Spleen (tissue), 11 donors: Measurements from ENCODE around the gene TSHZ2. TPM values are rescaled to one million over a fixed set of nuclear protein-coding genes. Genes with fewer than 3 reads are reported as not detected.
"Not testable (repeated sequence)": the region's sequence is repeated elsewhere in the genome, so short reads cannot be mapped to it uniquely, and the experiment has no call there.

Experiments
- DNase-seq: peaks from one replicate; pipeline ENCODE4 v3.0.0-alpha.2; 2020
- H3K27ac ChIP-seq, 8 donors: fragments of 200-600 bp; sonication (generic) in 7 of 8; 1 replicate in 4 of 8; 2 replicates in 4 of 8; pipeline versions ENCODE4 v1.5.0 to v1.8.0; 2016 to 2021; ENCODE audit warnings: inconsistent platforms in 4 of 8, mild to moderate bottlenecking in 4 of 8, moderate library complexity in 1 of 8
- H3K27me3 ChIP-seq, 7 donors: fragments of 200-600 bp; sonication (generic) in 6 of 7; replicated peaks in 1 of 7; 1 replicate in 4 of 7; 2 replicates in 3 of 7; pipeline versions ENCODE4 v1.5.0 to v1.8.0; 2016 to 2021; ENCODE audit warnings: inconsistent platforms in 3 of 7, mild to moderate bottlenecking in 1 of 7
- H3K36me3 ChIP-seq, 6 donors: fragments of 200-600 bp; sonication (generic) in 5 of 6; 1 replicate in 4 of 6; 2 replicates in 2 of 6; pipeline versions ENCODE4 v1.5.0 to v1.8.0; 2016 to 2021; ENCODE audit warnings: inconsistent platforms in 2 of 6
- H3K4me1 ChIP-seq, 6 donors: fragments of 200-600 bp; sonication (generic) in 5 of 6; 1 replicate in 3 of 6; 2 replicates in 3 of 6; pipeline versions ENCODE4 v1.5.0 to v1.8.0; 2016 to 2021; ENCODE audit warnings: inconsistent platforms in 3 of 6
- H3K4me3 ChIP-seq, 8 donors: fragments of 200-600 bp; sonication (generic) in 7 of 8; 1 replicate in 4 of 8; 2 replicates in 4 of 8; pipeline versions ENCODE4 v1.5.0 to v1.8.0; 2016 to 2021; ENCODE audit warnings: inconsistent platforms in 4 of 8, mild to moderate bottlenecking in 4 of 8, moderate library complexity in 2 of 8
- H3K9me3 ChIP-seq, 8 donors: fragments of 200-600 bp; sonication (generic) in 7 of 8; 1 replicate in 4 of 8; 2 replicates in 4 of 8; pipeline versions ENCODE4 v1.5.0 to v1.8.0; 2016 to 2021; ENCODE audit warnings: inconsistent platforms in 4 of 8
- CTCF ChIP-seq, 11 experiments: fragments of 200-600 bp in 7 of 11; fragments of 450-650 bp in 4 of 11; sonication (generic) in 4 of 11; IDR thresholded peaks in 8 of 11; conservative IDR thresholded peaks in 3 of 11; 1 replicate in 7 of 11; 2 replicates in 4 of 11; pipeline versions ENCODE4 v1.4.0 to v1.8.0; 2016 to 2021; ENCODE audit warnings: antibody characterized with exemption in 11 of 11, inconsistent platforms in 4 of 11, mild to moderate bottlenecking in 1 of 11
- POLR2A ChIP-seq, 3 donors: fragments of 450-650 bp; IDR thresholded peaks; one replicate each; pipeline ENCODE4 v1.5.1; 2017; ENCODE audit warnings: antibody characterized with exemption in 3 of 3, mild to moderate bottlenecking in 1 of 3
- POLR2AphosphoS5 ChIP-seq, 3 donors: sonication (generic); formaldehyde crosslinking; IDR thresholded peaks; one replicate each; pipeline ENCODE4 v1.5.1; 2017; ENCODE audit warnings: antibody characterized with exemption in 3 of 3
- WGBS, 5 donors: extraction: QIAGEN DNeasy Blood & Tissue Kit in 3 of 5; methylation state at CpG; one replicate each; pipeline versions ENCODE4 v1.1.5 to v1.1.7; 2013 to 2018; 5-methylcytosine and 5-hydroxymethylcytosine counted together
- intact Hi-C: fragments of 100-400 bp; cut with DNase I; formaldehyde crosslinking; loops from one replicate; pipeline ENCODE4 v1.15.0; 2023; ENCODE audit warnings: low total_unique reads
- polyA plus RNA-seq, 3 donors: library from polyadenylated mRNA; stranded (reverse); fragments of 200-250 nt; gene quantifications; one replicate each; pipeline ENCODE4 v1.2.1, GENCODE V29; 2013
- total RNA-seq, 7 donors: library from RNA; depleted of rRNA in 3 of 7; stranded (reverse); fragments of >200 nt in 3 of 7; fragmentation: NEBNext Ultra II Directional in 4 of 7; extraction: Animal tissue kit (Norgen Biotek cat#: 25700) in 4 of 7; gene quantifications; one replicate each; pipeline versions ENCODE4 v1.1.0 to v1.2.1, GENCODE V29; 2016 to 2021
- donor health status: healthy with polysubstance abuse.
- donor health status: DM: no; HTN: no; CAD: no; lungs with moderate emphysema.
- donor health status: DM: no; HTN: no; CAD: no.
- donor health status: Bipolar disorder and iron deficiency.
- donor health status: healthy.
- donor health status: DM: no; HTN: no; CAD: no.
- donor health status: DM: yes; HTN: yes; CAD: no.

TSHZ2 gene
- total and polyA plus RNA-seq, 10 donors, result 0.86 to 19.2 (median 15.7) TPM

- intact Hi-C loops, result no loop called here
- H3K4me1 ChIP-seq, result no peaks in the 10 kb centered on the region
- no peaks in the 10 kb centered on the region for H3K36me3 ChIP-seq
- H3K27ac ChIP-seq, result no peak overlapping the region
- no peaks in the 10 kb centered on the region for H3K27me3 ChIP-seq
- WGBS, 5 donors, result 46 to 60% (median 55%) methylated on average over 3 of the region's 3 CpGs
- no peak overlapping the region for H3K4me3 ChIP-seq
- no peak for DNase-seq
- no peaks in the 10 kb centered on the region for H3K9me3 ChIP-seq
- no peak for TF ChIP-seq POLR2A (IDR thresholded peaks at IDR 0.05)
- TF ChIP-seq CTCF (IDR thresholded peaks at IDR 0.05 in 8 of 11, conservative IDR thresholded peaks at IDR 0.05 in 3 of 11), result no peak
- no peak for TF ChIP-seq POLR2AphosphoS5 (IDR thresholded peaks at IDR 0.05)
Measured at GRCh38 chr20:53428588-53428987, 456.4 kb downstream of the TSHZ2 start.

- Histone ChIP-seq H3K27me3 (no peaks in the 10 kb centered on the region), H3K27ac (no peak overlapping the region), H3K9me3 (no peaks in the 10 kb centered on the region), H3K36me3 (no peaks in the 10 kb centered on the region), H3K4me1 (no peaks in the 10 kb centered on the region), H3K4me3 (no peak overlapping the region)
- TF ChIP-seq POLR2AphosphoS5 (IDR thresholded peaks at IDR 0.05), result no peak
- no peak for TF ChIP-seq CTCF (IDR thresholded peaks at IDR 0.05 in 8 of 11, conservative IDR thresholded peaks at IDR 0.05 in 3 of 11)
- TF ChIP-seq POLR2A (IDR thresholded peaks at IDR 0.05), result no peak
- no peak for DNase-seq
- 41 to 63% (median 56%) methylated on average over 3 of the region's 3 CpGs for WGBS, 5 donors
- intact Hi-C loops, result no loop called here
Measured at GRCh38 chr20:53428996-53429395, 456.8 kb downstream of the TSHZ2 start.

- no peak overlapping the region for H3K27ac ChIP-seq
- intact Hi-C loops, result no loop called here
- TF ChIP-seq CTCF (IDR thresholded peaks at IDR 0.05 in 8 of 11, conservative IDR thresholded peaks at IDR 0.05 in 3 of 11) (no peak), POLR2A (IDR thresholded peaks at IDR 0.05) (no peak), POLR2AphosphoS5 (IDR thresholded peaks at IDR 0.05) (no peak)
- H3K4me3 ChIP-seq, result no peak overlapping the region
- peaks cover 0 to 7% (median 0%) of the 10 kb centered on the region in 7 donors for H3K27me3 ChIP-seq
- H3K9me3 ChIP-seq, result no peaks in the 10 kb centered on the region
- H3K36me3 ChIP-seq, result no peaks in the 10 kb centered on the region
- H3K4me1 ChIP-seq, result no peaks in the 10 kb centered on the region
- no peak for DNase-seq
- WGBS, 5 donors, result 89 to 95% (median 92%) methylated on average over 10 of the region's 10 CpGs
Measured at GRCh38 chr20:53434662-53435061, 462.5 kb downstream of the TSHZ2 start.

GRCh38 chr20:53436927-53437326 lies 464.8 kb downstream of the TSHZ2 start:
- H3K36me3 ChIP-seq, H3K9me3 ChIP-seq, H3K27ac ChIP-seq, intact Hi-C loops, DNase-seq, H3K4me3 ChIP-seq, H3K4me1 ChIP-seq: not testable (repeated sequence)
- peaks cover 0 to 13% (median 0%) of the 10 kb centered on the region in 7 donors for H3K27me3 ChIP-seq
- WGBS, 5 donors, result 83 to 91% (median 87%) methylated on average over 4 of the region's 4 CpGs

GRCh38 chr20:53438368-53438767 lies 466.2 kb downstream of the TSHZ2 start:
- no peak overlapping the region for H3K4me3 ChIP-seq
- H3K27ac ChIP-seq, result no peak overlapping the region
- no peaks in the 10 kb centered on the region for H3K4me1 ChIP-seq
- H3K36me3 ChIP-seq, result no peaks in the 10 kb centered on the region
- DNase-seq, result no peak
- TF ChIP-seq POLR2A (IDR thresholded peaks at IDR 0.05) (no peak), POLR2AphosphoS5 (IDR thresholded peaks at IDR 0.05) (no peak)
- intact Hi-C loops, result no loop called here
- whole genome bisulfite sequencing, 5 donors, result 80 to 88% (median 84%) methylated on average over 4 of the region's 4 CpGs
- H3K27me3 ChIP-seq, result peaks cover 0 to 13% (median 0%) of the 10 kb centered on the region in 7 donors
- no peaks in the 10 kb centered on the region for H3K9me3 ChIP-seq
